NCI-H1092 treated with DMSO at 0.1 percent for 48 hours (cell line): ENCODE data around the gene CTNND2.

ENCODE experiments used
- DNase-seq: peaks from one replicate; lab custom pipeline; 2025; lab: John Stamatoyannopoulos, UW

The CTNND2 gene

DNA sequence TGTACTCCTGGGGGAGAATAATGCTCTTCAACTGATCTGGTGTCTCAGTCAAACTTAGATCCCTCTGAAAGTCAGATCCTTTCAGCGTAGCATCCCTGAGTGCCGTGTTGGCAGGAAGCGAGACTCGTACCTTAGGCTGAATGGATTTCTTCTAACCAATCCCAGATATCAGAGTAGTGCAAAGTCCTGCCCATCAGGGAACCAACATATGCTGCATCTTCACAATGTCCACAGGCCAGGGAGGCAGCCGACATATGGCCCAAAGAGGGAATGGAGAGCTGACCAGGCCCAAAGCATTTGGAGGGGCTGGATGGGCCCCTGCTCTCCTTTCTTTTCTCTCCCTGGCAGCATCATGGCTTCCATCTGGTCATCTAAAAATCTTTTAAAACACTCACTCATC lies 646.2 kb downstream of the CTNND2 start:
- DNase-seq, result no peak

DNA sequence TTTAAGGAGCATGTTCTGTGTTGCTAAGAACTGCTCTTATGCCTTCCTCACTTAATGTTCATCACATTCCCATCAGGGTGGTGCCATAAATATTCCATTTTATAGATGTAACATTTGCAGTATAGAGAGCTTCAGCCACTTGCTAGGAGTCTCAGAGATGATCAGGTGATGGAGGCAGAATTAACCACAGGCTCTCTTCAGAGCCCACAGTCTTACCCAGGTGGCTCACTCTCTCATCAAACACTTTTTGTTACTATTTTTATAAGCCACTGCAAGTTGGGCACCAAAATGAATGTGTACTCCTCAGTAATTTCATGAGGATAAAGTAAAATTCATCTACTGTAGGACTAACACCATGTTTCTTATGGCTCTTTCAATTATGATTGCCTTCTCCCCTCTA lies 651.7 kb downstream of the CTNND2 start:
- DNase-seq, result no peak

DNA sequence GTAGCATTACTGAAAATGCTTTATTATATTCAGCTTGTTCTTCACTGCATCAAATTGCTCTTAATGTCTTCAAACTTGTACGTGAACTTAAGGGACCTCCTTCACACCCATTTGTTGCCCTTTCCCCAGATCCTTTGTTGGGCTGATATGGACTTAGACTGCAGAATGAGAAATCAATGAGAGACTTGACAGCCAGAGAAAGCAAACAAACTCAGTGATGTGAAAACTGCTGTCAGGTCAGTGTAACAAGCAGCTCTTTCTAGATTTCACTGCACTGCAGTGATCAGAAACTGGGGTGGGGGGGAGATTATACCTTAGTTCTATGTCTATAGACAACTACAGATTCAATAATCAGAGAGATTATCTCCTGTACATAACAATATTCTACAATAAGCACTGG lies 652.2 kb downstream of the CTNND2 start:
- DNase-seq, result no peak

GRCh38 chr5:11251247-11251646 lies 653.0 kb downstream of the CTNND2 start:
- DNase-seq, result no peak

- DNase-seq, result no peak
Measured at GRCh38 chr5:11248966-11249365, 655.3 kb downstream of the CTNND2 start.

DNA sequence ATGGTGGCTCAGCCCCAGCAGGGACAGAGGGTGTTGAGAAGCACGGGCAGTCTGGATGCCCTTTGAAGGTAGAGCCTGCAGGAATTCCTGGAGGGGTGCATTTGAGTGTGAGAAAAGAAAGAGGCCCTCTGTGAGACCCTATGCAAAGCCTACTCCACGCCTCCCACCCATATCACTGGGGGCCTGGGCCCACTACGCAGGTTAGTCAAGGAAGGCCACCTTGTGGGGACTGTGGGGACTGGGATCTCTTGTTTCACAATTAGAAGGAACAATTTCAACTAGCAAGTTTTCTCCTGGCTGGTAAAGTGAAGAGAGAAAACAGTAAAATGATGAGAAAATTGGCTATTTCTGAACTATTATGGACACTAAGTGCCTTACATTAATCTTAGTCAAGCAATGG lies 657.0 kb downstream of the CTNND2 start:
- DNase-seq, result no peak

DNA sequence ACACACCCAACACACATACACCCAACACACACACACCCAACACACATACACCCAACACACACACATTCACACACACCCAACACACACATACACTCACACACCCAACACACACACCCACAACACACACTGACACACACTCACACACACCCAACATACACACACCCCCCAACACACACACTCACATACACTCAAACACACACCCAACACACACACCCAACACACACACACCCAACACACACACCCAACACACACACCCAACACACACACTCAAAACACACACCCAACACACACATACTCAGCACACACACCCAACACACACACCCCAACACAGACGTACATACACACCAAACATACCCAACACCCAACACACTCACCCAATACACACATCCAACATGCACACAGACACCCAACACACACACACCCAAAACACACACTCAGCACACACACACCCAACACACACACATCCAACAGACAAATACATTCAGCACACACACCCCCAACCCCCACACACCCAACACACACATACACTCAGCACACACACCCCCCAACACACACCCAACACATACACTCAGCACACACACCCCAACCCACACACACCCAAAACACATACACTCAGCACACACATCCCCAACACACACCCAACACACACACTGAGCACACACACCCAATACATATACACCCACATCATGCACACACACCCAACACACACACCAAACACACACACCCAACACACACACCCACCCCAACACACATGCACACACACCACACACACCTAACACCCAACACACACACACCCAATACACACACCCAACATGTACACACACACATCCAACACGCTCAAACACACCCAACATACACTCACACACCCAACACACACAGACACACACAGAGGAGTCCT lies 663.7 kb downstream of the CTNND2 start:
- DNase-seq, result no peak

- DNase-seq, result no peak
Measured at GRCh38 chr5:11239261-11240015, 664.8 kb downstream of the CTNND2 start.

GRCh38 chr5:11234501-11234911 lies 669.7 kb downstream of the CTNND2 start:
- no peak for DNase-seq

DNA sequence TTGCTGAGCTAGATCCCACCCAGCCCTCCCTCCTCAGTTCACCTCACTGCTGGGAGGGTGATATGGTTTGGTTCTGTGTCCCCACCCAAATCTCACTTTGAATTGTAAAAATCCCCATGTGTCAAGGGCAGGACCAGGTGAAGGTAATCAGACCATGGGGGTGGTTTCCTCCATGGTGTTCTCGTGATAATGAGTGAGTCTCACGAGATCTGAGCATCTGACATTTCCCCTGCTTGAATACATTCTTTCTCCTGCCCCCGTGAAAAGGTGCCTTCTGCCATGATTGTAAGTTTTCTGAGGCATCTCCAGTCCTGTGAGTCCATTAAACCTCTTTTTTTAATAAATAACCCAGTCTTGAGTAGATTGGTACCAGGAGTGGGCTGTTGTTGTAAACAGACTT lies 673.4 kb downstream of the CTNND2 start:
- DNase-seq, result no peak

DNA sequence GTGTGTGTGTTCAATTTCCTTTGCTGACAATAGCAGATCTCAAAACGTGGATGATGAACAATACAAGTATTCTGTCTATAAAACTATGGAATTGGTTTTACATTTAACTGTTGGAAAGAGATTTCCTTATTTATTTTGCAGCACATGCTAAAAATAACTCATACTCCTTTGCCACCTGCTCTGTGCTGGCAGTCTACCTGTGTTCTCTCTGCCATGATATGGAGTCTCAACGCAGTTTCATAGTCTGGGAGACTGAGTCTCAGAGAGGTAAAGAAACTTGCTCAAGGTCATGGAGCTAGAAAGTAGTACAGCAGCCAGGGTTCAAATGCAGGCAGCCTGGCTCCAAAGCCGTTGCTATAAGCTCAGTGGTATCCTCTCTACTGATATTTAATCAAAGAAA lies 677.2 kb downstream of the CTNND2 start:
- no peak for DNase-seq

GRCh38 chr5:11224436-11225187 lies 679.6 kb downstream of the CTNND2 start:
- no peak for DNase-seq

DNA sequence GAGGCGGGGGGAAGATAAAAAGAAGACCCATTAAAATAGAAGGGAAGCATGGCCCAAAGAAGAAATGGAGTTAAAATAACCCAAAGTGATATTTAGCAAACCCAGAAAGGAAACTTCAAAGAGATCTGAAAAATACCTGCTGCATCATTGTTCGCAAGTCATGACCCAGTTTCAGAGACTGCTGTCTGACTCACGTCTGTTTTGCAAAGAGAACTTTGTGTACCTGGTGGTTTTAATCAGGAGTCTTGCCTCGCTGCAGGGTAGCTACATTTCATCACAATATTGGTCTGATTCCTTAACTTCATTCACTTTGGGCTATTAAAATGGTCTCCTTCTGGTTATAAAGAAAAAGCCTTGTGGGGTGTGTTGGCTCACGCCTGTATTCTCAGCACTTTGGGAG lies 682.1 kb downstream of the CTNND2 start:
- DNase-seq, result no peak

DNA sequence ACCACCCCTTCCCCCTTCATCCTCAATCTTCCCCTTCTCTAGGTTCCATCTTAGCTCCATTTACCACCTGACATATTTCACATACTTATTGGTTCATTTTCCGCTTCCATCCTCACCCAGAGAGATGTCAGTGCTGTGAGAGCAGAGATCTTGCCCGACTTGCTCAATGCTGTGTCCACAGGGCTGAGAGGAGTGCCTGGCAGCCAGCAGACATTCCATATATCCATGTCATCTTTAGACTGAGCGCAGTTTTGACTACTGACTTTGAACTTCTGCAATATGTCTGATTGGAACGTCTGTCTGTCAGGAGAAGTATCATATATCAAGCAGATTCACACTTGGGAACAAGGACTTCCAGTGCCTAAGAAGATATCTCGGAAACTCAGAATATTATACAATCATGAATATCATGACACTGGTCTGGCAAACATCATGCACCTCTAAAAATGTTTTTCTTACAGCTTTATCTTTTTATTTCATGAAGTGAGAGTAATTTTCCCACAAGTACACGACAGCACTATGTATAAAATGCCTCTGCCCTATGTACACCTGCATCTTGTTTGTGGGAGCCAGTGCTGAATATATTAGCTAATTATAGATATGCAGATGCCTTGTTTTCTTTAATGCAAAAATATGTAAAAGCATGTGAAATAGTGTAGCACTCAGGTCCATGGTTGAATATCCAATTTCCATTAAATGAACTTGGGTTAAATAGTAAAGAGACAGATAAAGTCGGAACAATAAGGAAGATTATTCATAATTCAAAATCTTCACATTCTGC lies 689.2 kb downstream of the CTNND2 start:
- DNase-seq, result no peak

- DNase-seq, result no peak
Measured at GRCh38 chr5:11212706-11213105, 691.5 kb downstream of the CTNND2 start.

GRCh38 chr5:11197726-11198125 lies 706.5 kb downstream of the CTNND2 start:
- no peak for DNase-seq

DNA sequence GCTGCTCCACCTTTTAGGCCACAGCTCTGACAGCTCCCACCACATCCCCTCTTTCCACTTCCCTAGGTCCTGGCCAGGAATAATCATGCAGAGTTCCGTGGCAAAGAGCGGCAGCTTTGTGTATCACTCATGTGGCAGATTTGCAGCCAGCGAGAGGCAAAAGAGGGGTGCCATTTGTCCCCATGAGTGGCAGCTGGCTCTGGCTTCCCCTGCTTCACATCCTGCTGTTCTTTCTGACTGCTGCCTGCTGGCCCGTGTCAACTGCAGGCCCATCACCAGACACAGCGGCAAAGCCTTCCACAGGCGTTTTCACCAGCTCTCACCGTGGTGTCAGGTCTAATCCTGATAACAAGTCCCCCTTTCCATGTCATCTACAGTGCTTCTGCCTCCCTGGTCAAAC lies 712.6 kb downstream of the CTNND2 start:
- DNase-seq, result no peak

DNA sequence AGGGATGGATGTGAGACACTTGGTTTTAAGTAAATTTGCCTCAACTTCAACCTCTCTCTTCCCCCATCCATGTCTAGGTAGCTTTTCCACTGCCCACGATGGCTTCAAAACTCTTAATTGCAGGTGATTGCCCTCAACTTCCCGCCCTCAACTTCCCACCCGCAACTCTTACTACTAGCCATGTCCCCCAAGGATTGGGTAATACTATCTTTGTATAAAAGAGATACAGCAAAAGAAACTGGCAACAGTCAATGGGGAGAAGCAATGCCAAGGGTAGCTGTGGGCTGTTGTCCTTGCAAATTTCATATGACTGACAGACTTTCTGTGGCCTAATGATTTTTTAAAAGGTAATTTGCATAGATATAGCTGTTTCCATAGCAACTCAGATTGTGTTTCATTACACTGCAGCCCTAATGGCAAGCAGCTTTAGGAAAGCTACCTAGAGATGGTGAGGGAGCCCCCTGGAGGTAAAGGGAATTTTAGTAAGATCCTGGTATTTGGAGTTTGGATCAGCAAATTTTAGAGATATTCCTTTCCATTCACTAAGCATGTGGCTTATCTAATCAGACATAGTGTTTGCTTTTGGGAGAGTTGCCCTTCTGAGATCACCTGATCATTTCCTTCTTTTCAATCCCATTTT lies 721.7 kb downstream of the CTNND2 start:
- DNase-seq, result peak; percentile 3

DNA sequence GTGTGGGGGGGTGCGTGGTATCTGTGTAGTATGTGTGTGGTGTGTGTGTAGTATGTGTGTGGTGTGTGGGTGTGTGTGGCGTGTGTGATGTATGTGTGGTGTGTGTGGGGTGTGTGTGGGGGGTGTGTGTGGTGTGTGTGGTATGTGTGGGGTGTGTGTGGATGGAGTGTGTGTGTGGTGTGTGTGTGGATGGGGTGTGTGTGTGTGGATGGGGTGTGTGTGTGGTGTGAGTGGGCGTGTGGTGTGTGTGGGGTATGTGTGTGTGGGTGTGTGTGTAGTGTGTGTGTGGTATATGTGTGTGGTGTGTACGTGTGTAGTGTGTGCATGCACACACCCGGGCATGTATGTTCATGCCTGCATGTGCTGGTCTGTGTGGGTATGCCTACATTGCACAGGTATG lies 722.3 kb downstream of the CTNND2 start:
- no peak for DNase-seq

- DNase-seq, result no peak
Measured at GRCh38 chr5:11180890-11181289, 723.4 kb downstream of the CTNND2 start.

- DNase-seq, result no peak
Measured at GRCh38 chr5:11177999-11178711, 726.1 kb downstream of the CTNND2 start.
